Iris pigment epithelial cell (primary cell): Measurements from ENCODE around the gene FKBP8.
"Not testable (repeated sequence)": the region's sequence is repeated elsewhere in the genome, so short reads cannot be mapped to it uniquely, and the experiment has no call there.

Experiments
- DNase-seq: peaks from one replicate; pipeline ENCODE4 v3.0.0-alpha.2; 2011; ENCODE audit warnings: low read depth

Gene FKBP8

DNA sequence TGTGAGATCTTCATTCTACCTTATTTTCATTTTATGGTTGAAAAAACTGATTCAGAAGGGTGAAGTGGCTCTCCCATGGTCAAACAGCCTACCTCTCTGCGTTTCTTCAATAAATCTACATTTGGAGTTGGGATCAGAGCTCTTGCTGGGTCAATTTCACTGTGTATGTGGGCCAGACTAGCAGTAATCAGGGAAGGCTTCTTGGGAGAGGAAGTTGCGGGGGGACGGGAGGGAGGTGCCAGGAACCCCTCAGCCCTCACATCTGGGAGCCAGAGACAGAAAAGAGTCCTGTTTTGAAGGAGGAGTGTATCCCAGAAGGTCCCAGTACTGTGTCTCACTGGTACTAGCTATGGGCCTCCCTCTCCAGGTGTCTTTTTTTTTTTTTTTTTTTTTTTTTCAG is 15.2 kb upstream of the FKBP8 start:
- no peak for DNase-seq

DNA sequence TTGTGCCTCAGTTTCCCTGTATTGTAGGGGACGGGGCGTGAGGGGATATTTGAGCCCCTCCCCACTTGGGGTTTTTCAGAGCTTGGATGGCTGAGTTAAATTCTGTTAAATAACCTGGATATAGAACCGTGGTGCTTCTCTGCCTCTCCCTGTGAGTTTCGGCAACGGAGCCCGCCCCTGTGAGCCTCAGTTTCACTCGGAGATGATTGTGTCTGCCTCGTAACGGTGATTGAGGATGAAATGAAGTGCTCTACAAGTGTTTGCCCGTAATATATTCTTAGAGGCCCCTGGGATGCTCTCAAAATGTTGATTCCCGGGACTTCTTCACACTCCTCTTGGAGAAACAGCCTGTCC is 14.8 kb upstream of the FKBP8 start:
- no peak for DNase-seq

DNA sequence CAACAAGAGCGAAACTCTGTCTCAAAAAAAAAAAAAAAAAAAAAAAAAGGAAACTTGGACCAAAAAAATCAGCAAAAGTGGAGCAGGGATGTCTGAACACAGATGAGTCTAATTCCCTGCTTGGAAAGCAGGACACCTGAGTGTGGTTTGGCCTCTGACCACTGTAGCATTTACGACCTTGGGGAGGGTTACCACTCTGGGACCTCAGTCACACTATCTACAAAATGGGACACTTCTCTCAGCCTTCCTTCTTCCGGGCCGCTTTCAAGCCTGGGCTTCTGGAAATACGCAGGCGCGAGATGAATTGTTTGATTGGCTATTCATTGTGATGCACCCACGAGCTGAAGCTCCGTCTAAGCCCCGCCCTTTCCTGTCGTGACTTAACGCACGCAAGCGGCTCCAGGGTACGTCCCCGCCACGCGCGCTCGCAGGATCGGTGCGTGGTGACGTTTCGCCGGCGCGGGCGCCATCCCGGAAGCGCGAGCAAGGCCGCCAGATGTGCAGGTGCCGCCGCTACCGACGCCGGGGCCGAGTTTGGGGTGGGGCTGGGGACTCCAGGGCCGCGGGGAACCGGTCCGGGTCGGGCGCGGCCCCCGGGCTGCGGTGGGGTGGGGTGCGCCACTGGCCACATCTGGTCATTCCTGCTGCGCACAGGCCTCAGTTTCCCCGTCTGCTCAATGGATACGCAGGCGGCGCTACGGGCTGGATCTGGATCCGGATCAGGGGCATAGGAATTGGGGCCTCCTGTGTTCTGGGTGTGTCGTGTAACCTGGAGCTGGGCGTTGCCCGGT is 14.2 kb upstream of the FKBP8 start, which contains the start of gene KXD1:
TSS of gene KXD1 (plus strand) at position 460 of the 791 bp plus-strand sequence. CDS start 4,187 bp downstream, outside the sequence.
- peak; percentile 99 for DNase-seq

DNA sequence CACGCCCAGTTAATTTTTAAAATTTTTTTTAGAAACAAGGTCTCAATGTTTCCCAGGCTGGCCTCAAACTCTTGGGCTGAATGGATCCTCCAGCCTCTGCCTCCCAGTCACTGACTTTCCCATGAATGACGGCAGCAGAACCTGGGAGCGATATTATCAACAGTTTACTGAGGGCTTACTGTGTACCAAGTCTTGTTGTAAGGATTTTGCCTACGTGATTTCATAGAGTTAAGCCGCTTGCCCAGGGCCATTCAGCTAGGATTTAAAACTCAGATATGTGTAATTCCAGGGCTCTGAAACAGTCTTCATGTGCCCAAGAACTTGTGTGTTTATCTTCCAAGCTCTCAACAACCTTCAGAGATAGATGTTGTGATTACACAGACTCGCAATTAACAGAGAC is 8.3 kb upstream of the FKBP8 start:
- no peak for DNase-seq

DNA sequence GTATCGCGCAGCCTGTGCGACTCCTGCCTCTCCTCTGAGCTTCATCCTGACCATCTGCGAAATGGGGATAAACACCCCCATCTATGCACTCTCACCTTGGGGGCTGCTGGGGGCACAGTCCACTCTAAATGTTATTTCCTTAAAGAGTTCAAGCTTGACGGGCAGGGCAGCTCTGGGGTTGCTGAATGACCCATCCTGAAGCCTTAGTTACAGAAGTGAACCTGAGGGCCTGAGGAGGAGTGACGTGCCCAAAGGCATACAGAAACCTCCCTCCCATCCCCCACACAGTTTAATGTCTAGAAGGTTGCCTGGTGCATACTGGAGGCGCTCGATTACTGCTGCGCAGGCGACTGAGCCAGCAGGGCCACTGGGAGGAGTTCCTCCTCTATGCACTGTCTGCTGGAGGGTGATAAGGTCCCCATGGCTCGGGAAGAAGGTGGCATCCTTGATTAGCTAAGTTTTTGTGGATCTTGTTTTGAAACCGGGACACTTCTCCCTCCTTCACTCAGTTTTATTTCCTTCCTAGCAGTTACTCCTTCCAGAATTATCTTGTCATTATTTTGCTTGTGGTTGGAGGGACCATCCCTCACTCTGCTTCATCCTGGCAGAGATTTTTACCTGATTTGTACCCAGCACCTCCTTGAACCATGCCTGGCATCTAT is 572 bp upstream of the FKBP8 start:
- peak; percentile 67 for DNase-seq

DNA sequence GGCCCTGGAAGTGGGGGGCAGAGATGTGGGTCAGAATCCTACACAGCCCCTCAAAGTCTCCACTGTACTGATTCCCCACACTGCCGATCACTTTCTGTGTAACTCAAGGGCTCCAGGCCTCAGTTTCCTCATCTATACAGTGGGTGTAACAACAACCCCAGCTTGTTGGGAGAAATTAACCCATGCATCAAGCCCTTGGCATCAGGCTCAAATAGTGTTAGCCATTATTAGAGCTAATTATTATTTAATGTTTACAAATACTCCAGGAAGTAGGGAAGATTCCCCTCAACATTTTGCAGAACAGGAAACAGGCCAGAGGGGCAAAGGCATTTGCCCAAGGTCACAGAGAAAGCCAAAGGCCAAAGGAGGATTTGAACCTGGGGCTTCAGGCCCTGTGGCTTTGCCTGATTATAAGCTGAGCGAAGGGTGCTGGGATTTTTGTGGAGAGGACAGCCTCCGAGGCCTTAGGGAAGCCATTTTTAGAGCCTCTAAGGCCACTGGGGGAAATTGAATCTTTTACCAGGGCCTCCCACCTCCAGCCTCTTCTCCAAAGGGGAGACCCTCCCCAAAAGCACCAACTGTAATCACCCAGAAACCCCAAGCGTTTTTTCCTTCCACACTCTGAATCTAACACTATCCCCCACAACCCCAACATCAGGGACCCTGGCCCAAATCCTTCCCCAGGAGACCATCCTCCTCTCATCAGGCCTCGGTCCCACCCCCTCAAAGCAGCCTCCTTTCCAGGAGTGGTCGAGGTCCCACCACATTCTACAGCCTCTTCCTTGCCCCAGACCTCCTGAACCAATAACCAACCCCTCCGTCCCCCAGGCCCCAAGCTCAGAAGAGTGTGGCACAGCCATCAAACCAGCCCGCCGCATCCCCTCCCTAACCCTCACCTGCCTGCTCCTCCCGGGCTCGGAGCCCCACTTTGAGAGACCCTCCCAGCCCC is 1.1 kb downstream of the FKBP8 start:
- DNase-seq = no peak

DNA sequence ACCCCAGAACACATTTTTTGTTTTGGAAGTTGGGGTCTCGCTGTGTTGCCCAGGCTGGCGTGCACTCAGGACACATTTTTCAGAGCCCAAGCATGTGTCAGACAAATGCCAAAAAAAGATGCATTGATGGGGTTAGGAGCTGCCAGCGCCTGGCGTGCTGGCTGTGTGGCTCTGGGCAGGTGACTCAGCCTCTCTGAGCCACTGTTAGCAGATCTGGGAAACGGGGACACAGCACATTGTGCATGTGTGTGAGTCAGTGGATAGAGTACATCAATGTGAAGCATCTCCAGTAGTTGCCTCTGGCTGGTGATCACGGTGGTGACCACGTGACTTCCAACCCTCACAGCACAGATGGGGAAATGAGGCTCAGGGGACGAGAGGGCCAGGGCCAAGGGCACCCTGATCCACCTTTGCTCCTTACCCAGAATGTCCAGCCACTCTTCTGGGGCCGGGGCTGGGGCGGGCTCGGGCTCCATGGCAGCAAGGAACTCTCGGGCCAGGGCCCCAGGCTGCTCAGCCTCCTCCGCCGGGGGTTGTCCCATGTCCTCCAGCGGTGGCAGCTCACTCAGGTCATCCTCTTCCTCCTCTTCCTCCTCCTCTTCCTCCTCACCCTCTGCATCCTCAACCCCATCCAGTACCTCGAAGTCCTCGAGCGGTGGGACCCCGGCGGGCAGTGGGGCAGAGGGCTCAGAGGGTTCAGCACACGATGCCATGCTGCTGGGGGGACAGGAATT is 1.9 kb downstream of the FKBP8 start:
- peak; percentile 32 for DNase-seq

DNA sequence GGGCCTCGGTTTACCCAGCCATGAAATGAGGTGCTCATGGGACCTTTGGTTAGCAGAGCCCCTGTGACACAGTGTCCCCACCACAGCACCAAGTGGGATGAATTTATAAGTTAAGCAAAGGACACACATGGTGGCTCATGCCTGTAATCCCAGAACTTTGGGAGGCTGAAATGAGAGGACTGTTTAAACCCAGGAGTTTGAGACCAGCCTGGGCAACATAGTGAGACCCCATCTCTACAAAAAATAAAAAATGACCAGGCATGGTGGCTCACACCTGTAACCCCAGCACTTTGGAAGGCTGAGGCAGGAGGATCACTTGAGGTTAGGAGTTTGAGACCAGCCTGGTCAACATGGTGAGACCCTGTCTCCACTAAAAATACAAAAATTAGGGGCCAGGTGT is 3.2 kb downstream of the FKBP8 start:
- DNase-seq = not testable (repeated sequence)

DNA sequence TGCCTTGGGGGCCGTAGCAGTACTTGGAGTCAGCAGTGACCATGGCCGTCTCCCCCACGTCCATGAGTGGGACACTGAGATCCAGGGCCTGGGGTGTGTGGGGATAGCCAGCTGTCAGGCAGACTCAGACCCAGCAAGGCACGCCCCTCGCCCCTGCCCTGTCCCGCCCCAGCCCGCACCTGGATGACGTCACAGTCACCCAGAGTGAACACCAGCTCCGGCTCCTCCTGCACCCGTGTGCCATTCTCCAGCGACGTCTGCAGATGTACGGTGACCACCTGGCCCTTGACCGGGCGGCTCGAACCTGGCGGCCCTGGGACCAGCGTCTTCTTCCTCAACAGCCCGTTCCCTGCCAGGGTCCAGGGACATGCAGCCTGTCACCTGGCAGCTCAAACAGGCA is 4.0 kb downstream of the FKBP8 start:
- no peak for DNase-seq

DNA sequence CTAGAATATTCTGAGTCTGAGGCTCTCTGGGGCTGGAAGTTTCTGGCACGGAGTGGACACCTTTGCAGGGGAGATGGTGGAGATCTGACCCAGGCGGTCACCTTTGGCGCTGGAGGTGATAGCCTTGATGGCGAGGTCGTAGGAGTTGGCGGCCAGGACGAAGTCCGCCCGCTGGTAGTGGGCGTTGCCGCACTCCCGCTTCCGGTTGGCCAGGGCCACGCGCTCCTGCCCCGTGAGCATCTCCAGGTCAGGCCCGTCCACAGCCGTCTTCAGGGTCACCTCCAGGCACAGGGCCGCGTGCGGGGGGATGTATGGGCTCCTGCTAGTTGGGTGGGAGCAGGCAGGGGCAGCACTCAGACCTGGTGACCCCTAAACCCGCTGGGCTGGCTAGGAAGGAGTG is 5.3 kb downstream of the FKBP8 start:
- no peak for DNase-seq

DNA sequence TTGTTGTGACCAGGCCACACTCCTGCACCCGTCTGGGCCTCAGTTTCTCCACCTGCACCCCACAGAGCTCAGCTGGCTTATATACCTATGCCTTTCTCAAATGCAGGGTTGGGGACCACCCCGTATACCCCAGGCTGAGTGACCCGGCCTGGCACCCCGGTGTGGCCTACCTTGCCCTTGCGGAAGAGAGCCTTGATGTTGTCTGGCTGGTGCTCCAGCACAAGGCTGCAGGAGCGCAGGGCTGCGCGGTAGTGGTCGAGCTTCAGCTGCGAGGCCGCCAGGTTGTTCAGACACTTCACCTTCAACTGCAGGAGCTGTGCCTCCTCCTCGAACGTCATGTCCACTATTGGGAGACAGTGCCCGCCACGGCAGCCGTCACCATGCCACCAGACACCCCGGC is 5.9 kb downstream of the FKBP8 start:
- DNase-seq = no peak

DNA sequence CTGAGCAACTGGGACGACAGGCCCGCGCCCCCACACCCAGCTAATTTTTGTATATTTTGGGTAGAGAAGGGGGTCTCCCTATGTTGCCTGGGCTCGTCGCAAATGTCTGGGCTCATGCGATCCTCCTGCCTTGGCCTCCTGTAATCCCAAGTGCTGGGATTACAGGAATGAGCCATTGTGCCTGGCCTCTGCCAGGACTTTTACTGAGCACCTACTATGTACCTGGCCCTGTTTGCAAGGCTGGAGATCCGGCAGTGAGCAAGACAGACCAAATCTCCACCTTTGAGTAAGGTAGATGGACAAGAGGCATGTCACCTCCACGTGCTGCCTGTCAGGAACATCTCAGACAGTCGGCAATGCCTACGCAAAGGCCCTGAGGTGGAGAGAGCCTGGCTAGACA is 6.9 kb downstream of the FKBP8 start:
- no peak for DNase-seq

DNA sequence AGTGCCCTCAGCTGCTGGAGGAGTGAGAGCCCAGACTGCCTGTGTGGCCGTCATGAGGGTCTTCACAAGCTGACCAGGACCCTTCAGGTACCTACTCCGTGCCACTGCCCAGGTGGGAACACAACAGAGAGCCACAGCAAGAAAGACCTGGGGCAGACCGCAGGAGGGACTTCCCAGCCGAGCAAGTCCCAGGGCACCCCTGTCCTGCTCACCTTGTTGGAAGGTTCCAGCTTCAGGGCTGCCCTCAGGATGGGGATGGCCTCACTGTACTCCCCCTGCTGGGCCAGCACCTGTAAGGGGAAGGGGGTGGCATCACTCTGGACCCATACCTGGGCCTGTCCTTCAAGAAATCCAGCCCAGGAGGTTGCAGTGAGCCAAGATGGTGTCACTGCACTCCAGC is 10.3 kb downstream of the FKBP8 start:
- no peak for DNase-seq

DNA sequence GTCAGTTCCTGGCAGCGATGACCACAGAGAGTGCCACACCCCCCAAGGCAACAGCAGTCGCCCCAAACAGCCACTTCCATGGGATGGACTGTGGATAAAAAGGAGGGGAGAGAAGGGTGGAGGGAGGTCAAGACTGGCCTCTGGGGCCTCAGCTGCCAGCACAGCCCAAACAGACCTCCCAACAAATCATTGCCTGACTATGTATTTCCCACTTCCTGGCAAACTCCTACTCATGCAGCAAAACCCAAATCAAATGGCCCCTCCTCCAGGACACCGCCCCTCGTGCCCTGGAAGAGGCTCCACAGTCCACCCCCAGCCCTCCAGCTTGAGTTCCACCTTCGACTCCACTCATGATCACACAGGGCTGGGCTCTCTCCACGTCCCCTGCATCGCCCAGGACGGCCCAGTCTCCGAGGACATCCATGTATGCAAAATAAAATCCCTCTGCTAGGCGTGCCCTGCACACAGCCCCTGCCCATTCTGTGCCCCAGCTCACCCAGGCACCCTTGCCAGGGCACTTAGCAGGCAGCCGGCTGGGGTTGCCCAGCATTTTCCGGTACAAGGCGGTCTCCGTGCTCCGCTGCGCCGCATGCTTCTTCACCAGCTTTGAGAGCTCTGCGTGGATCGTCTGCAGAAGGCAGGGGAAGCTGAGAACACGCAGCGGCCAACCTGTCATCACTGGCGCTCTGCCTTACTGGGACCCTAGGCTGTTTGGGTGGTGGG is 11.0 kb downstream of the FKBP8 start:
- no peak for DNase-seq

DNA sequence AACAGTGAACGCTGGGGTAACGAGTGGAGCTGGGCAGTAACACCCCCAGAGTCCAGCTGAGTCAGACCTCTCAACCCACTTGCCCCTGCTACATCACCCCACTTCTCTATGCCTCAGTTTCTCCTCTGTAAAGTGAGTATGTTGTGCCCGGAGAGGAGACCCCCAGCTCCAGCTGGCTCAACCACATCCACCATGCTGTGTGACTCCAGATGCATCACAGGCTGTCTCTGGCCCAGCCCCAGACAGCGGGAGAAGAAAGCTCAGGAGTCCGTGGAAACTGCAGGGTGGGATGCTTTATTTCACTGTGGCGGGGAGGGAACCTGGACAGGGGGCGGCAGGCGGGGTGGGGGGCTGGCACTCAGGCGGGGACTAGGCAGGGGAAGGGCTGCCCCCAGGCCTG is 11.9 kb downstream of the FKBP8 start:
- DNase-seq = no peak

DNA sequence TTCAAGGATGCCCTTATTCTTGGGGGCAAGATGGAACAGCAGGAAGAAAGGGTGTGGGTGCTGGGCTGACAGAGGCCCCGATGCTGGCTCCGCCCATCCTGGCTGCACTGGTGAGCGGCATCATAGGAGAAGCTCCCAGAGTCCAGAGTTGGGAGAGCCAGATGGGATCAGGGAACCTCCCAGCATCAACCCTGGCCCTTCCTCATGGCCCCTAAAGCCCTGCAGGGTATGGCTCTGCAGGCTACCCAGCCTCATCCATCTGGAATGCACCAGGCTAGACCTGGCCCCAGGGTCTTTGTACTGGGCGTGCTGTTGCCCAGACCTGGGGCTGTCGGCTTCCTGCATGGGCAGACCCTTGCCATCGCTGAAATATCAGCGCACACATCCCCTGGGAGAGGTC is 13.6 kb downstream of the FKBP8 start:
- no peak for DNase-seq

DNA sequence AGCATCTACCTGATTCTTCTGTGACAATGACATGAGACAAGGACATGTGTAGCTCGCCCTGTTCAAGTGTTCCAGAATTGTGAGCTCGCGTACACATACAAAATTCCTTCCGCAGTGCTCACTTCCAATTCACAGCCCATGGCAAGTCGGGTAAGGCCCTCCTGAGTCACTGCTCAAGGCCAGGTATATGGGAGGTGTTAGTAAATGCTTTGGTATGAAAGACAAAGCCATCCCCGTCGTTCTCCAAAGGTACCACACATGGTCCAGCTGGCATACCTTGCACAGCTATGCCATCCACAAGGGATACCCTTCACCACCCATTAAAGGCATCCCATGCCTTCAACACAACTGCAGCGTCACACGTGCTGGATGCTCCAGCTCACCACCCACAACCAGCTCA is 17.1 kb downstream of the FKBP8 start:
- no peak for DNase-seq

DNA sequence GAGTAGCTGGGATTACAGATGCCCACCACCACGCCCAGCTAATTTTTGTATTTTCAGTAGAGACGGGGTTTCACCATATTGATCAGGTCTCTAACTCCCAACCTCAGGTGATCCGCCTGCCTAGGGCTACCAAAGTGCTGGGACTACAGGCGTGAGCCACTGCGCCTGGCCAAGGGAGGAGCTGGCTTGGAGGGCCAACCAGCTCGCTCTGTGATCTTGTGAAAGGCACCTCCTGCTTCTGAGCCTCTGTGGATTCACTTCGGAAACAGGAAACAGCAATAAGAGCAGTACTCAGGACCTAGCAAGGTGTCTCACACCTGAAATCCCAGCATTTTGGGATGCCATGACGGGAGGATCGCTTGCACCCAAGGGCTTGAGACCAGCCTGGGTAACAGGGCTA is 19.5 kb downstream of the FKBP8 start:
- no peak for DNase-seq

DNA sequence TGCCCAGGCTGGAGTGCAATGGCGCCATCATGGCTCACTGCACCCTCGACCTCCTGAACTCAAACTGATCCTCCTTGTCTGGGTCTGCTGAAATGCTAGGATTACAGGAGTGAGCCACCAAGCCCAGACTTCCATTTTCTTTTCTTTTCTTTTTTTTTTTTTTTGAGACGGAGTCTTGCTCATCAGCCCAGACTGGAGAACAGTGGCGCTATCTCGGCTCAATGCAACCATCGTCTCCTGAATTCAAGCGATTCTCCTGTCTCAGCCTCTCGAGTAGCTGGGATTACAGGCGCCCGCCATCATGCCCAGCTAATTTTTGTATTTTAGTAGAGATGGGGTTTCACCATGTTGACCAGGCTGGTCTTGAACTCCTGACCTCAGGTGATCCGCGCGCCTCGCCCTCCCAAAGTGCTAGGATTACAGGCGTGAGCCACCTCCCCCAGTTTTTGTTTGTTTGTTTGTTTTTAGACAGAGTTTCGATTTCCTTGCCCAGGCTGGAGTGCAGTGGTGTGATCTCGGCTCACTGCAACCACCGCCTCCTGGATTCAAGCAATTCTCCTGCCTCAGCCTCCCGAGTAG is 20.4 kb downstream of the FKBP8 start:
- not testable (repeated sequence) for DNase-seq

DNA sequence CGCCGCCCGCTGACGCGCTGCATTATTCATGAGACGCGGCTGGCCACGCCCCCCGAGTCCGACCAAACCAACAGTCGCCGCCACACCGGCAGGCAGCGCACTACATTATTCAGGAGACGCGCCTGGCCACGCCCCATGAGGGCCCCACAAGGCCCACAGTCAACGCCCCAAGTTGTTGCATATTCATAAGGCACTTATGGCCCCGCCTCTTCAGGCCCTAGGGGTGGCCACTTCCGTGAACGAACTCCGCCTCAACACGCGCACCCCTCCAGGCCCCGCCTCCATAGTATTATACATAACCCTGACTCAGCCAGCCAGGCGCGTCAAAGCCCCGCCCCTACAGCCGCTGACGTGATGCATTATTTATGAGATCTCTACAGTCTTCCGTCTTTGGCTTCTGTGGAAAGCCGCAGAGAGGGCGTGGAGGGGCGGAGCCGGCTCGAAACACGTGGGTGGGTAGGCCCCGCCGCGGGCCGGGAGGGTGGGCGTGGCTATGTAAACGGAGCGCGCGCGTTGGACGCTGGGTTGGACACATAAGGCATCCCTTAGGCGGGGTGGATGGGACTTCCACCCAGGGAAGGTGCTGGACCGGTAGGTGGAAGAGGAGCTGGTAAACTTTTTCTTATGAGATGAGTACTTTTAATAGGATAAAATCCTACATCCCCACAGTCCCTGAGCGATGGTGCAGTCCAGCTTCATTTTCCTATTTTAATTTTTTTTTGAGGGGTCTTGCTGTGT is 21.1 kb downstream of the FKBP8 start:
- peak; percentile 100 for DNase-seq
